ENCODE data around the gene PEMT. TPM values are rescaled to one million over a fixed set of nuclear protein-coding genes. Genes with fewer than 3 reads are reported as not detected.

PEMT gene
- total and polyA plus RNA-seq, 2 of the 8 experiments (the other 6 are each of a cell fraction or from before 2014, with no cell fraction given), result 42.0 to 118 TPM

DNA sequence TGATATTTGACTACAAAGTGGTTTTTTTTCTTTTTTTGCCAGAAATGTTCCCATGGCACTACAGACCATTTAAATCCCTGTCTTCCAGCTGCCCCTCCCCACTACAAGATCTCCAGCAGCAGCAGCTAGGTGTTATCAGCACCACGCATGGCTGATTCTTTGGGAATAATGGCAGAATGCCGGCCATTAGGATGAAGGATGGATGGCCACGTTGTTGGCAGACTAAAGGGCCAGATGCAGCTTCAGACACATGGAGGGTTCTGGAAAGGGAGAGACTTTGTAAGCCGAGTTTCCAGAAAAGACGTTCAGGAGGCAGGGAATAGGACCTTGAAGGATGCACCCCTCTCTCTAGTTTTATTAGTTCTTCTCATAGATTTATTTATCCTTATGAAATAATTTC lies 125.0 kb downstream of the PEMT start (continued):
- TF ChIP-seq, protein P1, sequence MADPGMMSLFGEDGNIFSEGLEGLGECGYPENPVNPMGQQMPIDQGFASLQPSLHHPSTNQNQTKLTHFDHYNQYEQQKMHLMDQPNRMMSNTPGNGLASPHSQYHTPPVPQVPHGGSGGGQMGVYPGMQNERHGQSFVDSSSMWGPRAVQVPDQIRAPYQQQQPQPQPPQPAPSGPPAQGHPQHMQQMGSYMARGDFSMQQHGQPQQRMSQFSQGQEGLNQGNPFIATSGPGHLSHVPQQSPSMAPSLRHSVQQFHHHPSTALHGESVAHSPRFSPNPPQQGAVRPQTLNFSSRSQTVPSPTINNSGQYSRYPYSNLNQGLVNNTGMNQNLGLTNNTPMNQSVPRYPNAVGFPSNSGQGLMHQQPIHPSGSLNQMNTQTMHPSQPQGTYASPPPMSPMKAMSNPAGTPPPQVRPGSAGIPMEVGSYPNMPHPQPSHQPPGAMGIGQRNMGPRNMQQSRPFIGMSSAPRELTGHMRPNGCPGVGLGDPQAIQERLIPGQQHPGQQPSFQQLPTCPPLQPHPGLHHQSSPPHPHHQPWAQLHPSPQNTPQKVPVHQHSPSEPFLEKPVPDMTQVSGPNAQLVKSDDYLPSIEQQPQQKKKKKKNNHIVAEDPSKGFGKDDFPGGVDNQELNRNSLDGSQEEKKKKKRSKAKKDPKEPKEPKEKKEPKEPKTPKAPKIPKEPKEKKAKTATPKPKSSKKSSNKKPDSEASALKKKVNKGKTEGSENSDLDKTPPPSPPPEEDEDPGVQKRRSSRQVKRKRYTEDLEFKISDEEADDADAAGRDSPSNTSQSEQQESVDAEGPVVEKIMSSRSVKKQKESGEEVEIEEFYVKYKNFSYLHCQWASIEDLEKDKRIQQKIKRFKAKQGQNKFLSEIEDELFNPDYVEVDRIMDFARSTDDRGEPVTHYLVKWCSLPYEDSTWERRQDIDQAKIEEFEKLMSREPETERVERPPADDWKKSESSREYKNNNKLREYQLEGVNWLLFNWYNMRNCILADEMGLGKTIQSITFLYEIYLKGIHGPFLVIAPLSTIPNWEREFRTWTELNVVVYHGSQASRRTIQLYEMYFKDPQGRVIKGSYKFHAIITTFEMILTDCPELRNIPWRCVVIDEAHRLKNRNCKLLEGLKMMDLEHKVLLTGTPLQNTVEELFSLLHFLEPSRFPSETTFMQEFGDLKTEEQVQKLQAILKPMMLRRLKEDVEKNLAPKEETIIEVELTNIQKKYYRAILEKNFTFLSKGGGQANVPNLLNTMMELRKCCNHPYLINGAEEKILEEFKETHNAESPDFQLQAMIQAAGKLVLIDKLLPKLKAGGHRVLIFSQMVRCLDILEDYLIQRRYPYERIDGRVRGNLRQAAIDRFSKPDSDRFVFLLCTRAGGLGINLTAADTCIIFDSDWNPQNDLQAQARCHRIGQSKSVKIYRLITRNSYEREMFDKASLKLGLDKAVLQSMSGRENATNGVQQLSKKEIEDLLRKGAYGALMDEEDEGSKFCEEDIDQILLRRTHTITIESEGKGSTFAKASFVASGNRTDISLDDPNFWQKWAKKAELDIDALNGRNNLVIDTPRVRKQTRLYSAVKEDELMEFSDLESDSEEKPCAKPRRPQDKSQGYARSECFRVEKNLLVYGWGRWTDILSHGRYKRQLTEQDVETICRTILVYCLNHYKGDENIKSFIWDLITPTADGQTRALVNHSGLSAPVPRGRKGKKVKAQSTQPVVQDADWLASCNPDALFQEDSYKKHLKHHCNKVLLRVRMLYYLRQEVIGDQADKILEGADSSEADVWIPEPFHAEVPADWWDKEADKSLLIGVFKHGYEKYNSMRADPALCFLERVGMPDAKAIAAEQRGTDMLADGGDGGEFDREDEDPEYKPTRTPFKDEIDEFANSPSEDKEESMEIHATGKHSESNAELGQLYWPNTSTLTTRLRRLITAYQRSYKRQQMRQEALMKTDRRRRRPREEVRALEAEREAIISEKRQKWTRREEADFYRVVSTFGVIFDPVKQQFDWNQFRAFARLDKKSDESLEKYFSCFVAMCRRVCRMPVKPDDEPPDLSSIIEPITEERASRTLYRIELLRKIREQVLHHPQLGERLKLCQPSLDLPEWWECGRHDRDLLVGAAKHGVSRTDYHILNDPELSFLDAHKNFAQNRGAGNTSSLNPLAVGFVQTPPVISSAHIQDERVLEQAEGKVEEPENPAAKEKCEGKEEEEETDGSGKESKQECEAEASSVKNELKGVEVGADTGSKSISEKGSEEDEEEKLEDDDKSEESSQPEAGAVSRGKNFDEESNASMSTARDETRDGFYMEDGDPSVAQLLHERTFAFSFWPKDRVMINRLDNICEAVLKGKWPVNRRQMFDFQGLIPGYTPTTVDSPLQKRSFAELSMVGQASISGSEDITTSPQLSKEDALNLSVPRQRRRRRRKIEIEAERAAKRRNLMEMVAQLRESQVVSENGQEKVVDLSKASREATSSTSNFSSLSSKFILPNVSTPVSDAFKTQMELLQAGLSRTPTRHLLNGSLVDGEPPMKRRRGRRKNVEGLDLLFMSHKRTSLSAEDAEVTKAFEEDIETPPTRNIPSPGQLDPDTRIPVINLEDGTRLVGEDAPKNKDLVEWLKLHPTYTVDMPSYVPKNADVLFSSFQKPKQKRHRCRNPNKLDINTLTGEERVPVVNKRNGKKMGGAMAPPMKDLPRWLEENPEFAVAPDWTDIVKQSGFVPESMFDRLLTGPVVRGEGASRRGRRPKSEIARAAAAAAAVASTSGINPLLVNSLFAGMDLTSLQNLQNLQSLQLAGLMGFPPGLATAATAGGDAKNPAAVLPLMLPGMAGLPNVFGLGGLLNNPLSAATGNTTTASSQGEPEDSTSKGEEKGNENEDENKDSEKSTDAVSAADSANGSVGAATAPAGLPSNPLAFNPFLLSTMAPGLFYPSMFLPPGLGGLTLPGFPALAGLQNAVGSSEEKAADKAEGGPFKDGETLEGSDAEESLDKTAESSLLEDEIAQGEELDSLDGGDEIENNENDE (IDR thresholded peaks at IDR 0.05; ENCODE audit: insufficient replicate concordance, low read length), result no peak
- TF ChIP-seq, protein P2, sequence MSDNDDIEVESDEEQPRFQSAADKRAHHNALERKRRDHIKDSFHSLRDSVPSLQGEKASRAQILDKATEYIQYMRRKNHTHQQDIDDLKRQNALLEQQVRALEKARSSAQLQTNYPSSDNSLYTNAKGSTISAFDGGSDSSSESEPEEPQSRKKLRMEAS (IDR thresholded peaks at IDR 0.05), result no peak
- TF ChIP-seq, protein P3, sequence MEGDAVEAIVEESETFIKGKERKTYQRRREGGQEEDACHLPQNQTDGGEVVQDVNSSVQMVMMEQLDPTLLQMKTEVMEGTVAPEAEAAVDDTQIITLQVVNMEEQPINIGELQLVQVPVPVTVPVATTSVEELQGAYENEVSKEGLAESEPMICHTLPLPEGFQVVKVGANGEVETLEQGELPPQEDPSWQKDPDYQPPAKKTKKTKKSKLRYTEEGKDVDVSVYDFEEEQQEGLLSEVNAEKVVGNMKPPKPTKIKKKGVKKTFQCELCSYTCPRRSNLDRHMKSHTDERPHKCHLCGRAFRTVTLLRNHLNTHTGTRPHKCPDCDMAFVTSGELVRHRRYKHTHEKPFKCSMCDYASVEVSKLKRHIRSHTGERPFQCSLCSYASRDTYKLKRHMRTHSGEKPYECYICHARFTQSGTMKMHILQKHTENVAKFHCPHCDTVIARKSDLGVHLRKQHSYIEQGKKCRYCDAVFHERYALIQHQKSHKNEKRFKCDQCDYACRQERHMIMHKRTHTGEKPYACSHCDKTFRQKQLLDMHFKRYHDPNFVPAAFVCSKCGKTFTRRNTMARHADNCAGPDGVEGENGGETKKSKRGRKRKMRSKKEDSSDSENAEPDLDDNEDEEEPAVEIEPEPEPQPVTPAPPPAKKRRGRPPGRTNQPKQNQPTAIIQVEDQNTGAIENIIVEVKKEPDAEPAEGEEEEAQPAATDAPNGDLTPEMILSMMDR (IDR thresholded peaks at IDR 0.05; ENCODE audit: control extremely low read depth in 1 of 3, insufficient read depth in 1 of 3, low read depth in 1 of 3, low read length in 3 of 3), result no peak
- TF ChIP-seq RBBP5 (IDR thresholded peaks at IDR 0.05; ENCODE audit: borderline replicate concordance, low read depth, low read length) (no peak), SIN3A (conservative IDR thresholded peaks at IDR 0.05 in 1 of 2, IDR thresholded peaks at IDR 0.05 in 1 of 2; ENCODE audit: low read depth in 1 of 2, low read length in 2 of 2) (no peak)

Measured in H1 (cell line).